NCI-H2029 treated with DMSO at 0.1 percent for 48 hours (cell line): ENCODE results near the gene SERPINI2.
"Not testable (repeated sequence)": the region's sequence is repeated elsewhere in the genome, so short reads cannot be mapped to it uniquely, and the experiment has no call there.

Experiments used
- DNase-seq: peaks from one replicate; lab custom pipeline; 2025; lab: John Stamatoyannopoulos, UW

SERPINI2 gene

GRCh38 chr3:167450675-167451074 lies 23.2 kb downstream of the SERPINI2 start:
- DNase-seq = no peak

GRCh38 chr3:167450195-167450594 lies 23.6 kb downstream of the SERPINI2 start:
- DNase-seq = no peak

- no peak for DNase-seq
These were observed 28.4 kb downstream of the SERPINI2 start for GRCh38 chr3:167445491-167445890.

GRCh38 chr3:167441256-167441655 lies 32.6 kb downstream of the SERPINI2 start:
- no peak for DNase-seq

GRCh38 chr3:167437428-167438139 lies 36.3 kb downstream of the SERPINI2 start:
- DNase-seq = no peak

GRCh38 chr3:167426962-167427361 lies 46.9 kb downstream of the SERPINI2 start:
- not testable (repeated sequence) for DNase-seq

GRCh38 chr3:167422396-167422795 lies 51.4 kb downstream of the SERPINI2 start:
- DNase-seq = not testable (repeated sequence)

- DNase-seq = no peak
These were observed 64.2 kb downstream of the SERPINI2 start for GRCh38 chr3:167409611-167410010.

- DNase-seq = peak; percentile 8
These were observed 66.9 kb downstream of the SERPINI2 start for GRCh38 chr3:167406876-167407492.

- DNase-seq = no peak
These were observed 76.0 kb downstream of the SERPINI2 start for GRCh38 chr3:167397826-167398225.

- no peak for DNase-seq
These were observed 77.8 kb downstream of the SERPINI2 start for GRCh38 chr3:167396075-167396474.

- no peak for DNase-seq
These were observed 79.8 kb downstream of the SERPINI2 start for GRCh38 chr3:167394003-167394402.
